ENCODE data around the gene ASXL1.
A peak's percentile ranks its signal among the peaks of the same experiment; 100 is the strongest.
"Not testable (repeated sequence)": the region's sequence is repeated elsewhere in the genome, so short reads cannot be mapped to it uniquely, and the experiment has no call there.

Gene ASXL1

DNA sequence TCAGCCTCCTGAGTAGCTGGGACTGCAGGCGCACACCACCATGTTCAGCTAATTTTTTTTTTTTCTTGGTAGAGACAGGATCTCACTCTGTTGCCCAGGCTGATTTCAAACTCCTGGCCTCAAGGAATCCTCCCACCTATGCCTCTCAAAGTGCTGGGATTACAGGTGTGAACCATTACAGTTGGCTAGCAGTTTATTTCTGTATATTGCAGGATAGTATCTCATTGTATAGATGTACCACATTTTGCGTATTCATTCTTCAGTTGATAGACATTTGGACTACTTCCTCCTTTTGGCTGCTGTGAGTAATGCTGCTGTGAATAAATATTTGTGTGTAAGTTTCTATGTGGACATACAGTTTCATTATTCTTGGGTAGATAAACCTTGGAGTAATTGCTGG is 32.9 kb downstream of the ASXL1 start:
- Mint-ChIP-seq H3K27ac (no peak overlapping the region), H3K36me3 (ENCODE audit: low read depth) (peaks cover 51% of the 10 kb centered on the region), H3K4me3 (no peak overlapping the region), H3K9me3 (peaks cover 8% of the 10 kb centered on the region), H3K27me3 (no peaks in the 10 kb centered on the region), H3K4me1 (peaks cover 34% of the 10 kb centered on the region)
- DNase-seq (no peak), ATAC-seq (no peak)

DNA sequence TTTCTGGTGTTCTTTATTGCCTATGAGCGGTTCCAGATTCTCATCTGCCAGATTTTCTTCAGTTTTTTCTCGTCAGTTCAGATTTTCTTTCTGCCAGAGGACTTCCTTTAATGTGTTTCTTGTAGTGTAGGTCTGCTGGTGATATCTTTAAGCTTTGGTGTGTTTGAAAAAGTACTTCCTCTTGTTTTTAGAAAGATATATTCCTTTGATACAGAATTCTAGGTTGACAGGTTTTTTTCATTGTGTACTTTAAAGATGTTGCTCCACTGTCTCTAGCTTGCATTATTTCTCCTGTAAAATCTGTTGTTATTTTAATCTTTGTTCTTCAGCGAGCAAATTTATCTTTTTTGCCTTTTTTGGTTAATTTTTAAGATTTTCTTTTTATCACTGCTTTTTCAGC is 36.9 kb downstream of the ASXL1 start:
- Mint-ChIP-seq H3K36me3 (ENCODE audit: low read depth) (peaks cover 62% of the 10 kb centered on the region), H3K27me3 (no peaks in the 10 kb centered on the region), H3K9me3 (peaks cover 8% of the 10 kb centered on the region), H3K27ac (no peak overlapping the region), H3K4me3 (no peak overlapping the region), H3K4me1 (peaks cover 27% of the 10 kb centered on the region)
- DNase-seq (no peak), ATAC-seq (no peak)

DNA sequence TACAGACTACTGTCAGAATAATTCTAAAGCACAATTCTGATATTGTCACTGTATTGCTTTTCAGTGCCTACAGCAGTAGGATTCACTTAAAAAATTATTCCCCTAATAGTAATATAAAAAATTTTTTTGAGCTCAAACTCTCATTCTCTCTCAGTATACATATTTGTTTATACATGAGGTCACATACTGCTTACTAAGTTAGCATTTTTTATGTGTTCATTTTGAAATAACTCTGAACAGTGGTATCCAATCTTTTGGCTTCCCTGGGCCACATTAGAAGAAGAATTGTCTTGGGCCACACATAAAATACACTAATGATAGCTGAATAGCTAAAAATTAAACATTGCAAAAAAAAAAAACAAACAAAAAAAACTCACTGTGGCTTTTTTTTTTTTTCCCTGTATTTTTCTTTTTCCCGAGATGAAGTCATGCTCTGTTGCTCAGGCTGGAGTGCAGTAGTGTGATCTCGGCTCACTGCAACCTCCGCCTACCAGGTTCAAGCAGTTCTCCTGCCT is 38.6 kb downstream of the ASXL1 start:
- peaks cover 8% of the 10 kb centered on the region for H3K9me3 Mint-ChIP-seq
- H3K4me1 Mint-ChIP-seq, result peaks cover 34% of the 10 kb centered on the region
- no peak for ATAC-seq
- H3K27ac Mint-ChIP-seq, result no peak overlapping the region
- no peaks in the 10 kb centered on the region for H3K27me3 Mint-ChIP-seq
- no peak for DNase-seq
- no peak overlapping the region for H3K4me3 Mint-ChIP-seq
- peaks cover 62% of the 10 kb centered on the region for H3K36me3 Mint-ChIP-seq (ENCODE audit: low read depth)

DNA sequence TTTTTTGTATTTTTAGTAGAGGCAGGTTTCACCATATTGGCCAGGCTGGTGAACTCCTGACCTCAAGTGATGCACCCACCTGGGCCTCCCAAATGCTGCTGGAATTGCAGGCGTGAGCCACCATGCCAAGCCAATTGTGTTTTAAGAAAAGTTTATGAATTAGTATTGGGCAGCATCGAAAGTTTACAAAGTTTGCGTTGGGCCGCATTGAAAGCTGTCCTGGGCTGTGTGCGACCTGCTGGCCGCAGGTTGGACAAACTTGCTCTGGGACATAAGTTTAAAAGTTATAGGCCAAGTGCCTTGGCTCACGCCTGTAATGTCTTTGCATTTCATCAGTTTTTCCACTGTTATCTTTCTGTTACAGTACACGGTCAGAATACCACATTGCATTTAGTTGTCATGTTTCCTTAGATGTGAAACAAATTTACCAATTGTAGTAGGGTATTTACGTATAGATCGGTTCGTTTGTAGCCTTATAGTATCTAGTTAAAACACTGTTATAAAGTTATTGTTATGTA is 39.5 kb downstream of the ASXL1 start:
- Mint-ChIP-seq H3K27ac (peak overlapping the region; percentile 3), H3K27me3 (no peaks in the 10 kb centered on the region), H3K36me3 (ENCODE audit: low read depth) (peaks cover 63% of the 10 kb centered on the region), H3K9me3 (peaks cover 8% of the 10 kb centered on the region), H3K4me1 (peaks cover 31% of the 10 kb centered on the region), H3K4me3 (no peak overlapping the region)
- ATAC-seq, result peak; percentile 33
- no peak for DNase-seq

DNA sequence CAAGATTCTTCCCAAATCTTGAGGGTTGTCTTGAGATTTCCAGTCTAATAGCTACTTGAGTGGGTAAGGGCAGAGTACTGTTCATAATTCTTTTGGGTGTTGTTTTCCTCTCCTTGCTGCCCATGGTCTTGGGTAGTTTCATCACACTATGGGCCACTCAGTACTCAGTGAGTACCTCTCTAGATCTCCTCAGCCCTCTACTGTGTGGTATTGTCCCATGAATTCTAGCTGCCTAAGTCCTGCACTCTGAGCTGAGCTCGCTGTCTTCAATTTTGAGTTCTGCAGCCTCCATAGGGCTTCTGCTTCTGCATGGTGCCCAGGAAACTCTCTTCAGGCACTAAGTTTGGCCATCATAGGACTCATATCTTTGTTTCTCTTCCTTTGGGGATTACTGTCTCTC is 42.3 kb downstream of the ASXL1 start:
- no peaks in the 10 kb centered on the region for H3K27me3 Mint-ChIP-seq
- H3K9me3 Mint-ChIP-seq, result peaks cover 2% of the 10 kb centered on the region
- H3K4me3 Mint-ChIP-seq, result no peak overlapping the region
- ATAC-seq (no peak), DNase-seq (no peak)
- H3K36me3 Mint-ChIP-seq (ENCODE audit: low read depth), result peaks cover 45% of the 10 kb centered on the region
- no peak overlapping the region for H3K27ac Mint-ChIP-seq
- H3K4me1 Mint-ChIP-seq, result peaks cover 32% of the 10 kb centered on the region

DNA sequence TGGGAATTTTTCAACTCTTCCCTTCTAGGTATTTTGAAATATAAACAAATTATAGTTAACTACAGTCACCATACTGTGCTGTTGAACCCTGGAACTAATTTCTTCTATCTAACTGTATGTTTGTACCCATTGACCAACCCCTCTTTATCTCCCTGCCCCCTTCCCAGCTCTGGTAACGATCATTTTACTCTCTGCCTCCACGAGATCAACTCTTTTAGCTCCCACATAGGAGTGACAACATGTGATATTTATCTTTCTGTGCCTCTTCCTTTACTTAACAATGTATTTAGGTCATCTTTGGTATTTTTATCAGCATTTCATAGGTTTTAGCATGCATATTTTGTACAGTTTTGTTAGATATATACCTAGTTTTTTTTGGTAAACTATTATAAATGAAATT is 45.9 kb downstream of the ASXL1 start:
- Mint-ChIP-seq H3K4me1 (peaks cover 53% of the 10 kb centered on the region), H3K4me3 (no peak overlapping the region), H3K27me3 (no peaks in the 10 kb centered on the region), H3K27ac (no peak overlapping the region), H3K9me3 (no peaks in the 10 kb centered on the region), H3K36me3 (ENCODE audit: low read depth) (peaks cover 48% of the 10 kb centered on the region)
- no peak for ATAC-seq
- no peak for DNase-seq

DNA sequence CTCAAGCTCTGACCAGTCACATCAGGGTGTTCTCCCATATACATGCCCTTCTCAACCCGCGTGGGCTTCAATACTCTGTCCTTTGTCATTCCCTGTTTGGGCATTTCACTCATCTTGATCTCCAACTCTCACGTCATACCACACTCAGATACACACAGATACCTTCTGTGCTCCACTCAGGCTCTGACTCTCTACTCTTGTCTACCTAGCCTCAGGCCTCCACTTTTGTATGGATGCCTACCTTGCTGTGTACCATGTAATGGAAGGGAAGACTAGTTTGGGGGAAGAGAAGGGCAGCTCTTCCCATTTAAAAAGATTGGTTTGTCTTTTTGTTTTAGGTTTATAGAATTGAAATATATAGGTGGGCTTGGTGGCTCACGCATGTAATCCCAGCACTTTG is 48.6 kb downstream of the ASXL1 start:
- Mint-ChIP-seq H3K4me1 (peaks cover 55% of the 10 kb centered on the region), H3K9me3 (no peaks in the 10 kb centered on the region), H3K27me3 (no peaks in the 10 kb centered on the region), H3K27ac (peak overlapping the region; percentile 90), H3K36me3 (ENCODE audit: low read depth) (peaks cover 29% of the 10 kb centered on the region), H3K4me3 (peak overlapping the region; percentile 8)
- DNase-seq (no peak), ATAC-seq (peak; percentile 34)

DNA sequence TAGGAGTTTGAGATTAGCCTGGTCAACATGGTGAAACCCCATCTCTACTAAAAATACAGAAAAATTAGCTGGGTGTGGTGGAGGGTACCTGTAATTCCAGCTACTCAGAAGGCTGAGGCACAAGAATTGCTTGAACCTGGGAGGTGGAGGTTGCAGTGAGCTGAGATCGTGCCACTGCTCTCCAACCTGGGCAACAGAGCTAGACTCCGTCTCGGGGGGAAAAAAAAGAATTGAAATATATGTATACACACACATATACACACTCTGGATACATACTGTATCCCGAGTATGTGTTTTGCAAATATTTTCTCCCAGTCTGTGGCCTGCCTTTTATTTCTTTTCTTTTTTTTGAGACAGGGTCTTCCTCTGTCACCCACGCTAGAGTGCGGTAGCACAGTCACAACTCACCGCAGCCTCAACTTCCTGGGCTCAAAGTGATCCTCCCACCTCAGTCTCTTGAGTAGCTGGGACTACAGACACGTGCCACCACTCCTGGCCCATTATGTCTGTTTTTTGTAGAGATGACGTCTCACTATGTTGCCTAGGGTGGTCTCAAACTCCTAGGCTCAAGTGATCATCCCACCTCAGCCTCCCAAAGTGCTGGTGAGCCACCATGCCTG is 49.1 kb downstream of the ASXL1 start:
- H3K27me3 Mint-ChIP-seq, H3K9me3 Mint-ChIP-seq: not testable (repeated sequence)
- Mint-ChIP-seq H3K4me1 (peaks cover 61% of the 10 kb centered on the region), H3K4me3 (peak overlapping the region; percentile 68), H3K27ac (peak overlapping the region; percentile 90), H3K36me3 (ENCODE audit: low read depth) (peaks cover 29% of the 10 kb centered on the region)
- DNase-seq, result peak; percentile 67
- ATAC-seq, result peak; percentile 95

DNA sequence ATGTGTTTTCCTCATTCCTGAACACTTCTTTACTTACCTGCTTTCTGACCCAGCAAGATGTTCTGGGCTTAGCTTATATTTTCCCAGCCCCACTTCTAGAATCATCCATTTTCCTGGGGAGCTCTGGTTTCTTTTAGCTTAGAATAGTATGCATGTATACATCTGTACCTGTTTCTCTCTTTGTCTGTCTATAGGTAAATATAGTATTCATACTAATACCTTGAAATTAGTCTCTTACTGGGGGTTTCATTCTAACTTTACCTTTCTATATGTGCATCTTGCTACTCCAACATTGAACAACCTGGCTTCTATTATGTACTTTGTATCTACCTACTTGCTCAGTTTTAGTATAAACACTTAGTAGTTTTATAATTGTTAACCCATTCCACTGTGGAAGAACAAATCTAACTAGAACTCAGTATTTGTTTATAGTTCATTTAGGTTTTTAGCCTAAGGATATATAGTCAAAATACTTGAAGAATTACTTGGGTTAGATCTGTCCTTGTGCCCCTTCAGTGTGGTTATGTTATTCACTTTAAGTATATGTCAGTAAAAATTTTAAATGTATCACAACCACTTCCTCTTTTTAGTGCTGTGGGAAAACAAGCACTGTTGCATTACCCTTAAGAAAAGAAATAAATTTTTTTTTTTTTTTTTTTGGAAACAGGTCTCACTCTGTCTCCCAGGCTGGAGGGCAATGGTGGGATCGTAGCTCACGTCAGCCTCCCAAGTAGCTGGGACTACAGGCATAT is 54.0 kb downstream of the ASXL1 start:
- no peak for ATAC-seq
- Mint-ChIP-seq H3K9me3 (no peaks in the 10 kb centered on the region), H3K4me1 (peaks cover 70% of the 10 kb centered on the region), H3K36me3 (ENCODE audit: low read depth) (peaks cover 37% of the 10 kb centered on the region), H3K27me3 (no peaks in the 10 kb centered on the region), H3K4me3 (no peak overlapping the region), H3K27ac (peak overlapping the region; percentile 23)
- DNase-seq, result no peak

DNA sequence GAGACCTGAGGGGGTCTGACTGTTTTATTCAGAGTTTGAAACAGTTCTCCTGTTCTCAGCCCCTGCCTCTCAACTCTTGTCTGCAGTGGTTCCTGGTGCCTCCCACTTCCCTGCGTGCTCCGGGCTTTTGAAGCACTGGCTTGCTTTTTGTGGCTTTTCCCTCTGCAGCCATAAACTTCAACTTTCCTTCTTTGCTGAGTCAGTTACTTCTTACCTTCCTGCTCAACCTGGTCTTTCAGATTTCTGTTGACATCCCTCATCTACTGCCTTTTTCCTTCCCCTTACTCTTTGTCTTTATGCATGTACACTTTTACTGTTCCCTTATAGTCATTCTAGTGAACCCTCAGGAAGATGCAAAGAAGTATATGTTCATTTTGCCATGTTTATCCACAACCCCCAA is 57.4 kb downstream of the ASXL1 start:
- H3K36me3 Mint-ChIP-seq (ENCODE audit: low read depth), result peaks cover 28% of the 10 kb centered on the region
- ATAC-seq (no peak), DNase-seq (no peak)
- H3K4me3 Mint-ChIP-seq, result no peak overlapping the region
- peaks cover 63% of the 10 kb centered on the region for H3K4me1 Mint-ChIP-seq
- H3K27ac Mint-ChIP-seq, result peak overlapping the region; percentile 59
- H3K27me3 Mint-ChIP-seq, result no peaks in the 10 kb centered on the region
- no peaks in the 10 kb centered on the region for H3K9me3 Mint-ChIP-seq

DNA sequence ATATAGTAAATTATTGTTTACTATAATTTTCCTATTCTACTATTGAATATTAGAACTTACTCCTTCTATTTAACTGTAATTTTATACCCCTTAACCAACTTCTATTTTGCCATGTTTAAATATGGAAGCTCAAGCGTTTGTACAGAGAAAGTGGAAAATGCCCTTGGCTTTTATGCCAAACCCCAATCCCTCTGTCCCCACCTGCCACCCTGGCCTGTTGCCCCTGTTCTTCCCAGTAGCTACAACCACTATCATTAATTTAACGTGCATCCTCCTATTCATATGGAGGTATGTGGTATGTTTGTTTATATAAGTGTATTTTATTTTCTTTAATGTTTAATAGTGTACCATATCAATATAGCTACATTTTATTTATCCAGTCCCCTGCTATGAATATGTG is 58.1 kb downstream of the ASXL1 start:
- Mint-ChIP-seq H3K4me1 (peaks cover 63% of the 10 kb centered on the region), H3K4me3 (no peak overlapping the region), H3K9me3 (no peaks in the 10 kb centered on the region), H3K36me3 (ENCODE audit: low read depth) (peaks cover 30% of the 10 kb centered on the region), H3K27ac (no peak overlapping the region), H3K27me3 (no peaks in the 10 kb centered on the region)
- ATAC-seq, result no peak
- DNase-seq, result no peak

DNA sequence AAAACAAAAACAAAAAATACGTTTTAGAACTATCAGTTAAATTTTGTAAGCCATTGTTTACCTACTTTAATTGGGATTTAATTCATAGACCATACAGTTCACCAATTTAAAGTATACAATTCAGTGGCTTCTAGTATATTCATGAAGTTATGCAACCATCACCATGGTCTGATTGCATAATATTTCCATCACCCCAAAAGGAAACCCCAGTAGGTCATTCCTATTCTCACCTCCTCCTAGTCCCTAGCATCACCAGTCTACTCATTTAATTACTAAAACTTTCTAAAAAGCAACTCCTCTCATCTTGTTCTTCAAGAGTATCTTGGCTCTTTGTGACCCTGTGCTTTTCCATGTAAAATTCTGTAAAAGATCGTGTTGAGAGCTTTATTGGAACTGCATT is 60.2 kb downstream of the ASXL1 start:
- Mint-ChIP-seq H3K9me3 (no peaks in the 10 kb centered on the region), H3K36me3 (ENCODE audit: low read depth) (peaks cover 28% of the 10 kb centered on the region), H3K27ac (no peak overlapping the region), H3K4me3 (no peak overlapping the region), H3K27me3 (no peaks in the 10 kb centered on the region), H3K4me1 (peaks cover 48% of the 10 kb centered on the region)
- DNase-seq, result no peak
- ATAC-seq, result no peak

DNA sequence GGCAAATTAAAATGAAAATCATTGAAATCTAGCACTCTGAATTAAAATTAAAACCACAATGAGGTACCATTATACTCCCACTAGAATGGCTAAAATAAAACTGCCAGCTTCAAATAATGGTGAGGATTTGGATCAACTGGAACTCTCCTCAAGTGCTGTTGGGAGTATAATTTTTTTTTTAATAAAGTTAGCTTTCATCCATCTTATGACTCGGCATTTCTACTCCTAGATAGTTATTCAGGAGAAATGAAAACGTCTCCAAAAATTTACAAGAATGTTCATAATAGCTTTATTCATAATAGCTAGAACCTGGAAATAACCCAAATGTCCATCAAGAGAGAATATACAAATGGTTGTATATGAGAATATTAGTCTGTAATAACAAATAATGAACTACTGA is 63.2 kb downstream of the ASXL1 start:
- DNase-seq (no peak), ATAC-seq (no peak)
- Mint-ChIP-seq H3K4me3 (no peak overlapping the region), H3K36me3 (ENCODE audit: low read depth) (peaks cover 22% of the 10 kb centered on the region), H3K9me3 (no peaks in the 10 kb centered on the region), H3K27ac (no peak overlapping the region), H3K27me3 (no peaks in the 10 kb centered on the region), H3K4me1 (peaks cover 27% of the 10 kb centered on the region)

DNA sequence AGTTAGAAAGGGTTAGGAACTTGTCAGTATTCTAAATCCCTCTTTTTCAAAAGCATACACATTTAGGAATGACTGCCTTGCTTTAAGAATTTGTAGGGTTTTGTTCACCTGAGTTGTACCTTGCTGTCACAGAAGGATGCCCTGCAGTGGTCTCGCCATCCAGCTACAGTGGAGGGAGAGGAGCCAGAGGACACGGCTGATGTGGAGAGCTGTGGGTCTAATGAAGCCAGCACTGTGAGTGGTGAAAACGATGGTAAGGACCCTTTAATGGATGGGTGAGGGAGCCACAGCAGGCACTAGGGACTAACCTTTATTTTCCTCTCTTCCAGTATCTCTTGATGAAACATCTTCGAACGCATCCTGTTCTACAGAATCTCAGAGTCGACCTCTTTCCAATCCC is 69.9 kb downstream of the ASXL1 start:
- Mint-ChIP-seq H3K27me3 (no peaks in the 10 kb centered on the region), H3K4me1 (no peaks in the 10 kb centered on the region), H3K36me3 (ENCODE audit: low read depth) (peaks cover 55% of the 10 kb centered on the region), H3K27ac (no peak overlapping the region), H3K4me3 (no peak overlapping the region), H3K9me3 (no peaks in the 10 kb centered on the region)
- no peak for ATAC-seq
- no peak for DNase-seq

DNA sequence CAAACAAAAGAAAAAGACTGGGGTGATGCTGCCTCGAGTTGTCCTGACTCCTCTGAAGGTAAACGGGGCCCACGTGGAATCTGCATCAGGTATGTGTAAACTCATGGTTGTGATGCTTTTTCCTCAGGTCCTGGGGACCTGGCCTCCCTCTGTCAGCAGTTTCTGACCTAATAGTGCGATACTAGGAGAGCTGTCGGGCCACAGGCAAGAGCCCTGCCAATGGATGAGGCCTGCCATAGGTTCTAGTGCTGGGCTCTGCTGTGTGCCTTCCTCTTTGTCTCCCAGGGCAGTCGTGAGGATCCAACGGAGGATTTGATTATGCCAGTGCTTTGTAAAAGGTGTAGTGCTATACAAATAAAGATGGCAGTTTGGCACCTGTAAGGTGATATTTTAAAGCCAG is 71.2 kb downstream of the ASXL1 start:
- no peak overlapping the region for H3K4me3 Mint-ChIP-seq
- no peaks in the 10 kb centered on the region for H3K9me3 Mint-ChIP-seq
- DNase-seq (no peak), ATAC-seq (no peak)
- H3K4me1 Mint-ChIP-seq, result no peaks in the 10 kb centered on the region
- no peaks in the 10 kb centered on the region for H3K27me3 Mint-ChIP-seq
- peaks cover 68% of the 10 kb centered on the region for H3K36me3 Mint-ChIP-seq (ENCODE audit: low read depth)
- no peak overlapping the region for H3K27ac Mint-ChIP-seq

Data from activated naive CD8-positive, alpha-beta T cell treated with anti-CD3 and anti-CD28 coated beads, Interleukin-2, amount 50 U/mL, for 24 hours (primary cell).